Measurements from ENCODE around the gene GPR139.

The GPR139 gene

GRCh38 chr16:20051611-20052010 is 22.1 kb downstream of the GPR139 start:
- no peak for DNase-seq

GRCh38 chr16:20051147-20051546 is 22.5 kb downstream of the GPR139 start:
- no peak for DNase-seq

GRCh38 chr16:20049831-20050230 is 23.9 kb downstream of the GPR139 start:
- no peak for DNase-seq

GRCh38 chr16:20045886-20046285 is 27.8 kb downstream of the GPR139 start:
- no peak for DNase-seq

GRCh38 chr16:20042848-20043247 is 30.8 kb downstream of the GPR139 start:
- no peak for DNase-seq

- no peak for DNase-seq
These were observed 31.6 kb downstream of the GPR139 start for GRCh38 chr16:20041924-20042596.

GRCh38 chr16:20040011-20040410 is 33.7 kb downstream of the GPR139 start:
- no peak for DNase-seq

- DNase-seq, result no peak
These were observed 44.1 kb downstream of the GPR139 start for GRCh38 chr16:20029611-20030010.

- no peak for DNase-seq
These were observed 47.2 kb downstream of the GPR139 start for GRCh38 chr16:20026361-20027072.

- no peak for DNase-seq
These were observed 50.5 kb downstream of the GPR139 start for GRCh38 chr16:20023190-20023589.

- DNase-seq, result no peak
These were observed 52.7 kb downstream of the GPR139 start for GRCh38 chr16:20020976-20021375.

GRCh38 chr16:20020083-20020482 is 53.6 kb downstream of the GPR139 start:
- DNase-seq, result no peak

GRCh38 chr16:20016234-20016633 is 57.5 kb downstream of the GPR139 start:
- DNase-seq, result no peak

GRCh38 chr16:20004931-20005330 is 68.8 kb downstream of the GPR139 start:
- no peak for DNase-seq

- DNase-seq, result no peak
These were observed 70.8 kb downstream of the GPR139 start for GRCh38 chr16:20002936-20003335.

- no peak for DNase-seq
These were observed 71.6 kb downstream of the GPR139 start for GRCh38 chr16:20001856-20002707.

- DNase-seq, result no peak
These were observed 76.0 kb downstream of the GPR139 start for GRCh38 chr16:19997734-19998133.

GRCh38 chr16:19997264-19997663 is 76.4 kb downstream of the GPR139 start:
- DNase-seq, result no peak

GRCh38 chr16:19994466-19995170 is 79.1 kb downstream of the GPR139 start:
- no peak for DNase-seq

GRCh38 chr16:19991614-19992013 is 82.1 kb downstream of the GPR139 start:
- no peak for DNase-seq

- DNase-seq, result no peak
These were observed 89.6 kb downstream of the GPR139 start for GRCh38 chr16:19984135-19984534.
